ENCODE results near the gene EVI2A.
"Not testable (repeated sequence)": the region's sequence is repeated elsewhere in the genome, so short reads cannot be mapped to it uniquely, and the experiment has no call there.

EVI2A gene

DNA sequence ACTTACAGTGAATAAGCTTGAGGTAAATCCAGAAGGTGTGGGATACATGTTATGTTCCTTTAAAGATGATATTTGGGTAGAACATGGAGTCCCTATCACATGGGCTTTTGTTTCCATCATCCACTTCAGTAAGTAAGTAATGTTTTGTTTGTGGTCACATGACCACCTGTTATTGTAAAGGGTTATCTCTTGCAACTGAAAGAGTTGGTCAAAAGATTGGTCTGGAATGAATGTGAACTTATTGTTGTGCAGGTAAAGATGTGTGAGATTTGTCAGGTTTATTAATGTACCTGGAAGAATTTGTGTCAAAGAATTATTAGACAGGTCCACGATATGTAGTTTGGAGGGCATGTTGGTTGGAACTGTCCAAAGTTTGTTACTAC is 25.9 kb downstream of the EVI2A start:
- TF ChIP-seq, protein P1, sequence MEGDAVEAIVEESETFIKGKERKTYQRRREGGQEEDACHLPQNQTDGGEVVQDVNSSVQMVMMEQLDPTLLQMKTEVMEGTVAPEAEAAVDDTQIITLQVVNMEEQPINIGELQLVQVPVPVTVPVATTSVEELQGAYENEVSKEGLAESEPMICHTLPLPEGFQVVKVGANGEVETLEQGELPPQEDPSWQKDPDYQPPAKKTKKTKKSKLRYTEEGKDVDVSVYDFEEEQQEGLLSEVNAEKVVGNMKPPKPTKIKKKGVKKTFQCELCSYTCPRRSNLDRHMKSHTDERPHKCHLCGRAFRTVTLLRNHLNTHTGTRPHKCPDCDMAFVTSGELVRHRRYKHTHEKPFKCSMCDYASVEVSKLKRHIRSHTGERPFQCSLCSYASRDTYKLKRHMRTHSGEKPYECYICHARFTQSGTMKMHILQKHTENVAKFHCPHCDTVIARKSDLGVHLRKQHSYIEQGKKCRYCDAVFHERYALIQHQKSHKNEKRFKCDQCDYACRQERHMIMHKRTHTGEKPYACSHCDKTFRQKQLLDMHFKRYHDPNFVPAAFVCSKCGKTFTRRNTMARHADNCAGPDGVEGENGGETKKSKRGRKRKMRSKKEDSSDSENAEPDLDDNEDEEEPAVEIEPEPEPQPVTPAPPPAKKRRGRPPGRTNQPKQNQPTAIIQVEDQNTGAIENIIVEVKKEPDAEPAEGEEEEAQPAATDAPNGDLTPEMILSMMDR (IDR thresholded peaks at IDR 0.05; ENCODE audit: extremely low read depth, insufficient read depth, missing control alignments), result no peak
- no peak for DNase-seq (ENCODE audit: low spot score)
- in situ Hi-C loops (cut with MboI; ENCODE audit: low pct_unique_long_range_greater_than_20kb, low sequenced_read_pairs, unreplicated experiment), result no loop called here

DNA sequence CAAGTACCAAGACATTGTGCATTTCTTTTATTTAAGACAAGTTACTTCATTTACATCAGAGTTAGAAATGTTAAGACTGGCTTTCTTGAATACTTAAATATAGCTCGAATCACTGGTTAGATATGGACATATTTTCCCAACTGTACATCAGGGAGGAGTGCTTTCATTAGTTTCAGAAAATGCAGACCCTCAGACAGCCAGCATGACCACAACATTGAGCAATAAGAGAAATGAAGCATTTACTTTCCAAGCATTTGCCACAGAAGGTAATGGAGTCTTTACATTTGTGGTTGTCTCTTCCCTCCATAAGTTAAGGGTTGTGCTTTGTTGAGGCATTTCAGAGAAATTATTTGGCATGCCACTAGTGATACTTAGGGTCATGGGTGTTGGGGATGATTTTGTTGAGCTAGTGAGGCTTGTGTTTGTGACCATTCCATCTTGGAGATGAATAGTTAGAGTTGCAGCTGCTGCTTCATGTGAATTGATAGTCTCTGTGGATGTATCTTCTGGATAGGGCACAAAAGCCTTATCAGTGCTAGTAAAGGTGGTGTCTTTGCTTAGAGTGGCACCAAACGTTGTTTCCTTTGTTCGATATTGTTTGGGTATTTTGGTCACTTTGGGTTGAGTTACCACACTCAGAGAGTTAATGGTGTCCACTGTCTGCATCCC is 26.5 kb downstream of the EVI2A start:
- in situ Hi-C loops (cut with MboI; ENCODE audit: low pct_unique_long_range_greater_than_20kb, low sequenced_read_pairs, unreplicated experiment), result no loop called here
- TF ChIP-seq, protein P1 (IDR thresholded peaks at IDR 0.05; ENCODE audit: extremely low read depth, insufficient read depth, missing control alignments), result no peak
- no peak for DNase-seq (ENCODE audit: low spot score)

DNA sequence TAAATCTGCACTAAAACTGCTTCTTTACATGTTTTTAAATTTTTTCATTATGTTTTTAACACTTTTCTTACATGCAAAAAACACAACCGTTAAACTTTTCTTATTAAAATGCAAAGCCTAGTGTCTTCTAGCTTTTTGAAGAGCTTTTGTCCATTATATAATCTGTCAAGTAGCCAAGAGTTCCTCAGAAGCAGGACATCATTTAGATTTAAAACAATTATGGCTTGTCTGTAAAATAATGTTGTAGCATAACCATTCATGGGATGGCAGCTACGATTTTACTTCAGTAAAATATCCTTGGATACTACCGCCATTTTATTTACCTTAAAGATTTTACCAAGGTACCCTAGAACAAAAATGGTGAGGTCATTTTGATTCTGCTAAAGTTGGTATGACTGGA is 27.2 kb downstream of the EVI2A start:
- in situ Hi-C loops (cut with MboI; ENCODE audit: low pct_unique_long_range_greater_than_20kb, low sequenced_read_pairs, unreplicated experiment), result no loop called here
- DNase-seq (ENCODE audit: low spot score), result no peak
- TF ChIP-seq, protein P1 (IDR thresholded peaks at IDR 0.05; ENCODE audit: extremely low read depth, insufficient read depth, missing control alignments), result no peak

DNA sequence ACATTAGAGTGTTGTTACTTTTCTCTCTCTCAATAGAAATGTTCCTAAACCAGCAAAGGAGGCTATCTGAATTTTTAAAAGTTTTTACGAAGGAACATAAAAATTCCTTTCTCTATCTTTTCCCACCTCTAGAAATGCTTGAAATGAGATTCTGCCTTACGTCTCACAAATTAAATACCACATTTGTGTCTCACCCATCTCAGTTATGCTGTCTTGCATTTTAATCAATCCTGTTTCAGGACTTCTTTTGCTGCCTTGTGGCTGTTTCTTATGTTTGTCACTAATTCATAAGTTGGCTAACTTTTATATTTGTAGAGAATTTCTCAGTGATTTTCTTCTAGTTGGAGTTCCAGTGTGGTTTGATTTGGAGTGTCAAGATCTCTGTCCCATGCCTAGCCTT is 27.8 kb downstream of the EVI2A start:
- TF ChIP-seq, protein P1 (IDR thresholded peaks at IDR 0.05; ENCODE audit: extremely low read depth, insufficient read depth, missing control alignments), result no peak
- DNase-seq (ENCODE audit: low spot score), result no peak
- in situ Hi-C loops (cut with MboI; ENCODE audit: low pct_unique_long_range_greater_than_20kb, low sequenced_read_pairs, unreplicated experiment), result no loop called here

DNA sequence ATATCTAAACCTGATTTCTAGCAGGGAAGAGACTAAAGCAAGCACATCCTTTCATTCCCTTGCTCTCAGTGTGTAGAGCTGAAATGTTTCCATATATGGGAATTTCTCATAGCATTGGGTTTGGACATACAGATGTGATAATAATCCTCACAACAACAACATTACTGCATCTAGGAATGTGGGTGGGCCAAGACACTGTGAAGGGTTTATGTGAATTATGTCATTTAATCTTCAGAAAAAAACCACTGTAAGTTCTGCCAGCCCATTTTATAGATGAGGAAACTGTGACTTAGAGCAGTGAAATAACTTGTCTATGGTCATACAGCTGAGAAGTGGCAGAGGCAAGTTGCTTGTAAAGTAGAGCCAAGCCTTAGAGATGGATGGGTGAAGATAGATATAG is 29.6 kb downstream of the EVI2A start:
- TF ChIP-seq, protein P1 (IDR thresholded peaks at IDR 0.05; ENCODE audit: extremely low read depth, insufficient read depth, missing control alignments), result no peak
- no peak for DNase-seq (ENCODE audit: low spot score)
- in situ Hi-C loops (cut with MboI; ENCODE audit: low pct_unique_long_range_greater_than_20kb, low sequenced_read_pairs, unreplicated experiment), result no loop called here

DNA sequence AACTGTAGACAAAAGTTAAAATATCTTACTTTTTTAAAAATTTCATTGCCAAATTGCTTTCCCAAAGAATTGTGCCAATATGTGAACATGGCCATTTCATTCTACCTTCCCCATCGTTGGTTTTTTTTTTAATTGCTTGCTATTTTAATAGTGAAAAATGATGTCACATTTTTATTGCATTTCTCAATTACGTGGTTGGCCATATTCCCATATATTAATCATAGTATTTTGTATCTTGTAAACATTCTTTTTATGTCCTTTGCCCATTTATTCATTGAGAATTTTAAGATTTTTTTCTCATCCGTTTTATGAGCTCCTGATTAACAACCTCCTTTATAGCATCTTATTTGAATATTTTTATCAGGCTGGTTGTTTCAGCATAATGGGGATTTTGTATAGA is 31.6 kb downstream of the EVI2A start:
- DNase-seq (ENCODE audit: low spot score), result no peak
- in situ Hi-C loops (cut with MboI; ENCODE audit: low pct_unique_long_range_greater_than_20kb, low sequenced_read_pairs, unreplicated experiment), result no loop called here
- TF ChIP-seq, protein P1 (IDR thresholded peaks at IDR 0.05; ENCODE audit: extremely low read depth, insufficient read depth, missing control alignments), result no peak

DNA sequence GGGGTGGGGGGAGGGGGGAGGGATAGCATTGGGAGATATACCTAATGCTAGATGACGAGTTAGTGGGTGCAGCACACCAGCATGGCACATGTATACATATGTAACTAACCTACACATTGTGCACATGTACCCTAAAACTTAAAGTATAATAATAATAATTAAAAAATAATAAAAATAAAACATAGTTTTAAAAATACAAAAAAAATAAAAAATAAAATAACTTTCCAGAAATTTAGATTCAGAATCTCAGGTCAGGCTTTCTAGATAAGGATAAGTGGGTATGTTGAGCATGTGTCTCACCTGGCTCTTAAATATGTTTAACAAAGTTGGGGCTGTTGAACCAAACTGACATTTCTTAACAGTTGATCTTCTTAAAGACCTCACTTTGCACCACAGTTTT is 33.5 kb downstream of the EVI2A start:
- DNase-seq (ENCODE audit: low spot score); in situ Hi-C loops (cut with MboI; ENCODE audit: low pct_unique_long_range_greater_than_20kb, low sequenced_read_pairs, unreplicated experiment): not testable (repeated sequence)
